Epithelial cell of esophagus (primary cell): ENCODE measurements around the gene PCDH12.

Source experiments
- DNase-seq: peaks from one replicate; pipeline ENCODE4 v3.0.0; 2010; ENCODE audit warnings: low read depth
- H3K4me3 ChIP-seq: 2 replicates; pipeline ENCODE4 v1.5.1; 2011; ENCODE audit warnings: mild to moderate bottlenecking, low read length, control low read depth
- CTCF ChIP-seq: IDR thresholded peaks from 2 replicates; pipeline ENCODE4 v1.5.1; 2011; ENCODE audit warnings: low read depth, mild to moderate bottlenecking, low read length, control low read depth, inconsistent platforms; ENCODE audit not compliant: insufficient read depth; ENCODE audit errors: missing control alignments

The PCDH12 gene

GRCh38 chr5:141914199-141914743, 43.7 kb downstream of the PCDH12 start:
- H3K4me3 ChIP-seq = no peak overlapping the region
- no peak for DNase-seq
- TF ChIP-seq CTCF = no peak

- no peak for DNase-seq
- H3K4me3 ChIP-seq = no peak overlapping the region
- TF ChIP-seq CTCF = no peak
These were observed 44.3 kb downstream of the PCDH12 start for GRCh38 chr5:141913560-141914198.

GRCh38 chr5:141910271-141910673, 47.7 kb downstream of the PCDH12 start:
- DNase-seq = peak; percentile 66
- TF ChIP-seq CTCF = no peak

GRCh38 chr5:141909212-141909611, 48.8 kb downstream of the PCDH12 start:
- DNase-seq = no peak
- TF ChIP-seq CTCF = no peak

More at GRCh38 chr5:141910271-141910673, 47.7 kb downstream of the PCDH12 start:
- H3K4me3 ChIP-seq = no peak overlapping the region

GRCh38 chr5:141908796-141909195, 49.2 kb downstream of the PCDH12 start:
- no peak overlapping the region for H3K4me3 ChIP-seq
- DNase-seq = peak; percentile 47
- TF ChIP-seq CTCF = no peak

More at GRCh38 chr5:141909212-141909611, 48.8 kb downstream of the PCDH12 start:
- H3K4me3 ChIP-seq = no peak overlapping the region

GRCh38 chr5:141906972-141907371, 51.0 kb downstream of the PCDH12 start:
- no peak for TF ChIP-seq CTCF
- no peak for DNase-seq
- no peak overlapping the region for H3K4me3 ChIP-seq

- H3K4me3 ChIP-seq = no peak overlapping the region
- no peak for TF ChIP-seq CTCF
- DNase-seq = no peak
These were observed 51.5 kb downstream of the PCDH12 start for GRCh38 chr5:141906517-141906916.
